ENCODE measurements around the gene CDC23. TPM values are rescaled to one million over a fixed set of nuclear protein-coding genes. Genes with fewer than 3 reads are reported as not detected.

Gene CDC23
- polyA plus RNA-seq, 3 donors: 7.8 to 15.9 (median 12.8) TPM

DNA sequence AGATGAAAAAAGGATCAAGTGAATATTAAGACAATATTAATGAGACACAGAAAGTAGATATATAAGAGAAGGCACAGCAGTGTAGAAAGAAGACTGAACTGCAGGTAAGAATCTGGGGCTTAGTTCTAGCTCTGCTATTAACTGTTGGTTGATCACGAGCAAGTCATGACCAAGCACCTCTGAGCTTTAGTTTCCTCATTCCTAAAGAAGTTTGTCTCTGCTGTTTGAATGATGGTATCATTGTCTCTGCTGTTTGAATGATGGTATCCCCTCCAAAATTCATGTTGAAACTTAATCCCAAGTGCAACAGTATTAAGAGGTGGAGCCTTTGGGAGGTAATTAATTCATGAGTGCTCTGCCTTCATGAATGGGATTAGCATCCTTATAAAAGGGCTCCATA is 71.4 kb downstream of the CDC23 start:
- Mint-ChIP-seq H3K27me3 (ENCODE audit: low read depth in 3 of 3) (peaks cover 38 to 53% (median 44%) of the 10 kb centered on the region in 3 donors), H3K9me3 (peaks cover 2 to 7% (median 5%) of the 10 kb centered on the region in 7 donors), H3K4me1 (peaks cover 8% of the 10 kb centered on the region), H3K36me3 (no peaks in the 10 kb centered on the region), H3K4me3 (no peak overlapping the region), H3K27ac (no peak overlapping the region)
- H3K27me3 ChIP-seq (ENCODE audit: control insufficient read depth in 2 of 2, insufficient read depth in 2 of 2, low read length in 2 of 2): peaks cover 32 to 47% of the 10 kb centered on the region in 2 donors
- H4K20me1 ChIP-seq (ENCODE audit: insufficient read depth, low read length): no peaks in the 10 kb centered on the region
- no peak overlapping the region for H3K4me3 ChIP-seq (replicated peaks in 1 of 3; ENCODE audit: low read depth in 2 of 3, low read length in 3 of 3)
- peaks cover 9 to 11% of the 10 kb centered on the region in 2 donors for H3K4me1 ChIP-seq (ENCODE audit: control insufficient read depth in 1 of 2, insufficient read depth in 2 of 2, low read length in 2 of 2)
- no peaks in the 10 kb centered on the region for H3K79me2 ChIP-seq (ENCODE audit: insufficient read depth, low read length)
- H3K9me3 ChIP-seq (replicated peaks in 1 of 2; ENCODE audit: control insufficient read depth in 1 of 2, insufficient read depth in 1 of 2, low read length in 2 of 2): no peaks in the 10 kb centered on the region
- H2AFZ ChIP-seq (ENCODE audit: insufficient read depth, low read depth, low read length, poor library complexity, severe bottlenecking): no peak overlapping the region
- DNase-seq: no peak
- H3K9ac ChIP-seq (ENCODE audit: insufficient read depth, low read length, poor library complexity, severe bottlenecking): no peak overlapping the region
- no peak overlapping the region for H3K4me2 ChIP-seq (replicated peaks; ENCODE audit: extremely low read depth, low read length, poor library complexity, severe bottlenecking)
- H3K36me3 ChIP-seq (replicated peaks in 1 of 2; ENCODE audit: control insufficient read depth in 1 of 2, insufficient read depth in 2 of 2, low read length in 2 of 2): no peaks in the 10 kb centered on the region
- no CpG with 5 or more reads among the region's 1 CpG for WGBS (ENCODE audit: insufficient coverage)
- intact Hi-C loops (cut with micrococcal nuclease): no loop called here
- no peak overlapping the region for H3K27ac ChIP-seq (ENCODE audit: low read depth in 1 of 2, low read length in 2 of 2)
- TF ChIP-seq, protein P1, sequence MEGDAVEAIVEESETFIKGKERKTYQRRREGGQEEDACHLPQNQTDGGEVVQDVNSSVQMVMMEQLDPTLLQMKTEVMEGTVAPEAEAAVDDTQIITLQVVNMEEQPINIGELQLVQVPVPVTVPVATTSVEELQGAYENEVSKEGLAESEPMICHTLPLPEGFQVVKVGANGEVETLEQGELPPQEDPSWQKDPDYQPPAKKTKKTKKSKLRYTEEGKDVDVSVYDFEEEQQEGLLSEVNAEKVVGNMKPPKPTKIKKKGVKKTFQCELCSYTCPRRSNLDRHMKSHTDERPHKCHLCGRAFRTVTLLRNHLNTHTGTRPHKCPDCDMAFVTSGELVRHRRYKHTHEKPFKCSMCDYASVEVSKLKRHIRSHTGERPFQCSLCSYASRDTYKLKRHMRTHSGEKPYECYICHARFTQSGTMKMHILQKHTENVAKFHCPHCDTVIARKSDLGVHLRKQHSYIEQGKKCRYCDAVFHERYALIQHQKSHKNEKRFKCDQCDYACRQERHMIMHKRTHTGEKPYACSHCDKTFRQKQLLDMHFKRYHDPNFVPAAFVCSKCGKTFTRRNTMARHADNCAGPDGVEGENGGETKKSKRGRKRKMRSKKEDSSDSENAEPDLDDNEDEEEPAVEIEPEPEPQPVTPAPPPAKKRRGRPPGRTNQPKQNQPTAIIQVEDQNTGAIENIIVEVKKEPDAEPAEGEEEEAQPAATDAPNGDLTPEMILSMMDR (IDR thresholded peaks at IDR 0.05): no peak

DNA sequence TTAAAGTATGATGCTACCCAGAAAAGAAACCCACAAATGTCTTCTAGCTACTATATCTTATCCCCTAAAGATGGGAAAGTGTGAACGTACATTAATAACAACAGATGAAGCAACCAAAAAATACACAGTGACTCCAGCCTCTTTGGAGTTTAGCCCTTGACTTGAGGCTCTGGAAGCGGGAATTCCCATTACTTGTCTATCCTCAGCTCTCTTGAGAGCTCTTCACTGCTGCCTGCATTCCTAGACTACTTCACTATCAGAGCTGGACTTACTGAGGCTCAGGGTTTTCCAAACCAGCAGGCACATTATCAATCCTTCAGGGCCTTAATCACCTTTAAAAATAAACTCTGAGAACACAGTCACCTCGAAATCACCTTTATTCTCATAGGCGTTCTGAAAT is 72.9 kb downstream of the CDC23 start:
- Histone ChIP-seq H3K36me3 (replicated peaks in 1 of 2; ENCODE audit: control insufficient read depth in 1 of 2, insufficient read depth in 2 of 2, low read length in 2 of 2) (no peaks in the 10 kb centered on the region), H3K79me2 (ENCODE audit: insufficient read depth, low read length) (no peaks in the 10 kb centered on the region), H3K4me2 (replicated peaks; ENCODE audit: extremely low read depth, low read length, poor library complexity, severe bottlenecking) (no peak overlapping the region), H3K27me3 (ENCODE audit: control insufficient read depth in 2 of 2, insufficient read depth in 2 of 2, low read length in 2 of 2) (peaks cover 34 to 47% of the 10 kb centered on the region in 2 donors), H3K4me1 (ENCODE audit: control insufficient read depth in 1 of 2, insufficient read depth in 2 of 2, low read length in 2 of 2) (peaks cover 9 to 11% of the 10 kb centered on the region in 2 donors), H3K9ac (ENCODE audit: insufficient read depth, low read length, poor library complexity, severe bottlenecking) (no peak overlapping the region), H3K9me3 (replicated peaks in 1 of 2; ENCODE audit: control insufficient read depth in 1 of 2, insufficient read depth in 1 of 2, low read length in 2 of 2) (no peaks in the 10 kb centered on the region), H3K4me3 (replicated peaks in 1 of 3; ENCODE audit: low read depth in 2 of 3, low read length in 3 of 3) (no peak overlapping the region), H4K20me1 (ENCODE audit: insufficient read depth, low read length) (no peaks in the 10 kb centered on the region), H3K27ac (ENCODE audit: low read depth in 1 of 2, low read length in 2 of 2) (no peak overlapping the region), H2AFZ (ENCODE audit: insufficient read depth, low read depth, low read length, poor library complexity, severe bottlenecking) (no peak overlapping the region)
- no peak for DNase-seq
- Mint-ChIP-seq H3K9me3 (peaks cover 2 to 7% (median 5%) of the 10 kb centered on the region in 7 donors), H3K4me3 (peak overlapping the region in 1 of 2 donors; percentile 79), H3K4me1 (peaks cover 12% of the 10 kb centered on the region), H3K36me3 (no peaks in the 10 kb centered on the region), H3K27ac (no peak overlapping the region), H3K27me3 (ENCODE audit: low read depth in 3 of 3) (peaks cover 38 to 56% (median 47%) of the 10 kb centered on the region in 3 donors)
- TF ChIP-seq, protein P1 (IDR thresholded peaks at IDR 0.05): no peak
- 100% methylated on average over 3 of the region's 4 CpGs for WGBS (ENCODE audit: insufficient coverage)
- intact Hi-C loops (cut with micrococcal nuclease): no loop called here
